ENCODE results near the gene PIEZO1. TPM values are rescaled to one million over a fixed set of nuclear protein-coding genes. Genes with fewer than 3 reads are reported as not detected.

PIEZO1 gene
- total and polyA plus RNA-seq, 2 donors (not counting 1 experiment from before 2014, with no cell fraction given): 108 to 331 TPM

DNA sequence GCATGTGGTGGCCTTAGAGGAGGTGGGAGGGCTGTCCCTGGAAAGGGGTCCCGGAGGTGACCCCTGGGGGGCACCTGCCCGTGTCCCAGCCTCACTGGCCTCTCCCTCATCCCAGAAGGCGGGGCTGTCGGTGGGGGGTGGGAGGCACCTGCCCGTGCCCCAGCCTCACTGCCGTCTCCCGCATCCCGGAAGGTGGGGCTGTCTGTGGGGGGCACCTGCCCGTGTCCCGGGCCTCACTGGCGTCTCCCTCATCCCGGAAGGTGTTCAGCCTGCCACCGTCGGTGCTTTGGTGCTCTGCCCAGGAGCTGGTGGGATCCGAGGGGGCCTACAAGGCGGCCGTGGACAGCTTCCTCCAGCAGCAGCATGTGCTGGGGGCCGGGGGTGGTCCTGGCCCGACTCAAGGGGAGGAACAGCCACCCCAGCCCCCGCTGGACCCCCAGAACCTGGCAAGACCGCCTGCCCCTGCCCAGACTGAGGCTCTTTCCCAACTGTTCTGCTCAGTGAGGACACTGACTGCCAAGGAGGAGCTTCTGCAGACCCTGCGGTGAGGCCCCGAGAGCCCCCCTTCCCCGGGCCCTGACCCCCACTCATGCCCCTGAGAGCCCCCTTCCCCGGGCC, 72.5 kb downstream of the PIEZO1 start:
- no peaks in the 10 kb centered on the region for H3K27me3 ChIP-seq (replicated peaks in 1 of 4; ENCODE audit: control extremely low read depth in 1 of 4, control insufficient read depth in 3 of 4, insufficient read depth in 4 of 4, low read length in 3 of 4)
- intact Hi-C loops (cut with micrococcal nuclease): no loop called here
- Mint-ChIP-seq H3K9me3 (ENCODE audit: insufficient read depth) (no peaks in the 10 kb centered on the region), H3K4me3 (no peak overlapping the region), H3K27ac (no peak overlapping the region), H3K27me3 (no peaks in the 10 kb centered on the region), H3K4me1 (peaks cover 2% of the 10 kb centered on the region)
- H3K9me3 ChIP-seq (ENCODE audit: control extremely low read depth in 1 of 3, control insufficient read depth in 2 of 3, insufficient read depth in 1 of 3, low read length in 2 of 3): no peaks in the 10 kb centered on the region
- DNase-seq (no peak), ATAC-seq (ENCODE audit: low read depth) (no peak)
- TF ChIP-seq, protein P1, sequence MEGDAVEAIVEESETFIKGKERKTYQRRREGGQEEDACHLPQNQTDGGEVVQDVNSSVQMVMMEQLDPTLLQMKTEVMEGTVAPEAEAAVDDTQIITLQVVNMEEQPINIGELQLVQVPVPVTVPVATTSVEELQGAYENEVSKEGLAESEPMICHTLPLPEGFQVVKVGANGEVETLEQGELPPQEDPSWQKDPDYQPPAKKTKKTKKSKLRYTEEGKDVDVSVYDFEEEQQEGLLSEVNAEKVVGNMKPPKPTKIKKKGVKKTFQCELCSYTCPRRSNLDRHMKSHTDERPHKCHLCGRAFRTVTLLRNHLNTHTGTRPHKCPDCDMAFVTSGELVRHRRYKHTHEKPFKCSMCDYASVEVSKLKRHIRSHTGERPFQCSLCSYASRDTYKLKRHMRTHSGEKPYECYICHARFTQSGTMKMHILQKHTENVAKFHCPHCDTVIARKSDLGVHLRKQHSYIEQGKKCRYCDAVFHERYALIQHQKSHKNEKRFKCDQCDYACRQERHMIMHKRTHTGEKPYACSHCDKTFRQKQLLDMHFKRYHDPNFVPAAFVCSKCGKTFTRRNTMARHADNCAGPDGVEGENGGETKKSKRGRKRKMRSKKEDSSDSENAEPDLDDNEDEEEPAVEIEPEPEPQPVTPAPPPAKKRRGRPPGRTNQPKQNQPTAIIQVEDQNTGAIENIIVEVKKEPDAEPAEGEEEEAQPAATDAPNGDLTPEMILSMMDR (IDR thresholded peaks at IDR 0.05): no peak
- no peak for TF ChIP-seq EZH2 (IDR thresholded peaks at IDR 0.05; ENCODE audit: borderline replicate concordance, insufficient read depth, low read depth, low read length, poor library complexity, severe bottlenecking)
- no peak overlapping the region for H3K27ac ChIP-seq (ENCODE audit: low read length in 2 of 2)
- CTCF ChIA-PET: no interaction called here
- POLR2A ChIA-PET: no interaction called here
- peaks cover 0 to 42% of the 10 kb centered on the region in 2 experiments for H3K36me3 ChIP-seq (replicated peaks in 1 of 2; ENCODE audit: control extremely low read depth in 1 of 2, control insufficient read depth in 1 of 2, extremely low read depth in 1 of 2, insufficient read depth in 2 of 2, low read length in 1 of 2)
- H3K4me3 ChIP-seq (ENCODE audit: control extremely low read depth in 1 of 5, extremely low read depth in 1 of 5, insufficient read depth in 1 of 5, low read depth in 2 of 5, low read length in 4 of 5): no peak overlapping the region
- H4K20me1 ChIP-seq (ENCODE audit: control insufficient read depth, insufficient read depth, low read length, poor library complexity, severe bottlenecking): peaks cover 26% of the 10 kb centered on the region
- H3K79me2 ChIP-seq (ENCODE audit: control insufficient read depth, insufficient read depth, low read length): peaks cover 33% of the 10 kb centered on the region
- H3K4me2 ChIP-seq (replicated peaks; ENCODE audit: low read depth, low read length, poor library complexity, severe bottlenecking): no peak overlapping the region
- 92% methylated on average over 20 of the region's 25 CpGs for WGBS (ENCODE audit: insufficient coverage)
- H3K9ac ChIP-seq (ENCODE audit: low read length): no peak overlapping the region
- H3K4me1 ChIP-seq (ENCODE audit: control insufficient read depth in 2 of 2, insufficient read depth in 2 of 2, low read length in 2 of 2): peaks cover under 1% of the 10 kb centered on the region in 2 donors
- H2AFZ ChIP-seq (ENCODE audit: insufficient read depth, low read depth, low read length, poor library complexity, severe bottlenecking): no peak overlapping the region

DNA sequence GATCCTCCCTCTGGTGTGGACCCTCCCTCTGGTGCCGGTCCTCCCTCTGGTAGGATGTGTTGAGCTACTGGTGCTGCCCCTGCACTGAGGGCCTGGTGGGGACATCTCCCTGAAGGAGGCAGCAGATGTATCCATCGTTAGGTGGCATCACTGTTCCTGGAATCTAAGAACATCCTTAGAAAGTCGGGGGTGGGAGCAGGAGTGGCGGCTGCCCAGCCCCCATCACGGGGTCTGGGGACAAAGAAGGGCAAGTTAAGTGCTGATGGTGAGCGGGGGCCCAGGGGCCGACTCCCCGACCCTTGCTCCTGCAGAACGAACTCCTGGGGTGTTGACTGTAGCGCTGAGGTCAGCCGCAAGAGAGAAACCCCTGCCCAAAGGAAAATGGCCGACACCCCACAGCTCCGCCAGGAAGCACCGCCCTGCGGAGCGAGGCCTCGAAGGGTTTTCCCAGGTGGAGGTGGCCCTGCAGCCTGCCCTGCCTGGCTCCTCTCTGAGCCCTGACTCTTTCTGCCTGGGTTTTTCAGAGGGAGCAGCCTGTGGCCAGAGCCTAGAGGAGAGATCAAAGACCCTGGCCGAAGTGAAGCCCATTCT, 73.2 kb downstream of the PIEZO1 start:
- Histone ChIP-seq H3K9me3 (ENCODE audit: control extremely low read depth in 1 of 3, control insufficient read depth in 2 of 3, insufficient read depth in 1 of 3, low read length in 2 of 3) (no peaks in the 10 kb centered on the region), H4K20me1 (ENCODE audit: control insufficient read depth, insufficient read depth, low read length, poor library complexity, severe bottlenecking) (peaks cover 26% of the 10 kb centered on the region), H3K79me2 (ENCODE audit: control insufficient read depth, insufficient read depth, low read length) (peaks cover 36% of the 10 kb centered on the region), H3K4me3 (ENCODE audit: control extremely low read depth in 1 of 5, extremely low read depth in 1 of 5, insufficient read depth in 1 of 5, low read depth in 2 of 5, low read length in 4 of 5) (no peak overlapping the region), H3K36me3 (replicated peaks in 1 of 2; ENCODE audit: control extremely low read depth in 1 of 2, control insufficient read depth in 1 of 2, extremely low read depth in 1 of 2, insufficient read depth in 2 of 2, low read length in 1 of 2) (peaks cover 0 to 36% of the 10 kb centered on the region in 2 experiments), H3K4me1 (ENCODE audit: control insufficient read depth in 2 of 2, insufficient read depth in 2 of 2, low read length in 2 of 2) (peaks cover 6 to 7% of the 10 kb centered on the region in 2 donors), H3K27me3 (replicated peaks in 1 of 4; ENCODE audit: control extremely low read depth in 1 of 4, control insufficient read depth in 3 of 4, insufficient read depth in 4 of 4, low read length in 3 of 4) (no peaks in the 10 kb centered on the region), H3K9ac (ENCODE audit: low read length) (no peak overlapping the region), H3K4me2 (replicated peaks; ENCODE audit: low read depth, low read length, poor library complexity, severe bottlenecking) (no peak overlapping the region), H2AFZ (ENCODE audit: insufficient read depth, low read depth, low read length, poor library complexity, severe bottlenecking) (no peak overlapping the region), H3K27ac (ENCODE audit: low read length in 2 of 2) (no peak overlapping the region)
- Mint-ChIP-seq H3K27me3 (no peaks in the 10 kb centered on the region), H3K27ac (no peak overlapping the region), H3K9me3 (ENCODE audit: insufficient read depth) (no peaks in the 10 kb centered on the region), H3K4me1 (peaks cover 8% of the 10 kb centered on the region), H3K4me3 (no peak overlapping the region)
- POLR2A ChIA-PET: no interaction called here
- no peak for DNase-seq
- CTCF ChIA-PET: interaction anchor here (1.0 kb wide), 1 partner anchor 26 kb away, joined by 3 read pairs; no protein-coding TSS in a partner anchor
- no peak for ATAC-seq (ENCODE audit: low read depth)
- intact Hi-C loops (cut with micrococcal nuclease): no loop called here
- WGBS (ENCODE audit: insufficient coverage): 90% methylated on average over 17 of the region's 18 CpGs
- TF ChIP-seq, protein P1 (IDR thresholded peaks at IDR 0.05): no peak
- no peak for TF ChIP-seq EZH2 (IDR thresholded peaks at IDR 0.05; ENCODE audit: borderline replicate concordance, insufficient read depth, low read depth, low read length, poor library complexity, severe bottlenecking)

All from B cell (primary cell).